ENCODE results near the gene FETUB.

The FETUB gene

GRCh38 chr3:186640929-186641328 is 730 bp downstream of the FETUB start:
- H3K4me3 Mint-ChIP-seq, result no peak overlapping the region
- H3K36me3 Mint-ChIP-seq, result no peaks in the 10 kb centered on the region
- DNase-seq (ENCODE audit: low spot score in 2 of 2) (no peak), ATAC-seq (no peak)
- peaks cover 41% of the 10 kb centered on the region for H3K4me1 Mint-ChIP-seq
- no peaks in the 10 kb centered on the region for H3K9me3 Mint-ChIP-seq
- no peak overlapping the region for H3K27ac Mint-ChIP-seq

- H3K9me3 Mint-ChIP-seq, result no peaks in the 10 kb centered on the region
- H3K27ac Mint-ChIP-seq, result no peak overlapping the region
- DNase-seq (ENCODE audit: low spot score in 2 of 2) (no peak), ATAC-seq (peak; percentile 61)
- peaks cover 41% of the 10 kb centered on the region for H3K4me1 Mint-ChIP-seq
- H3K4me3 Mint-ChIP-seq, result no peak overlapping the region
- H3K36me3 Mint-ChIP-seq, result no peaks in the 10 kb centered on the region
These were observed 1.8 kb downstream of the FETUB start for GRCh38 chr3:186642014-186642413.

GRCh38 chr3:186643493-186643892 is 3.3 kb downstream of the FETUB start:
- peak overlapping the region; percentile 15 for H3K27ac Mint-ChIP-seq
- no peaks in the 10 kb centered on the region for H3K9me3 Mint-ChIP-seq
- no peaks in the 10 kb centered on the region for H3K36me3 Mint-ChIP-seq
- no peak for DNase-seq (ENCODE audit: low spot score in 2 of 2)
- no peak overlapping the region for H3K4me3 Mint-ChIP-seq
- peaks cover 41% of the 10 kb centered on the region for H3K4me1 Mint-ChIP-seq
- ATAC-seq, result peak; percentile 97

GRCh38 chr3:186644683-186645082 is 4.5 kb downstream of the FETUB start:
- DNase-seq (ENCODE audit: low spot score in 2 of 2) (no peak), ATAC-seq (no peak)
- peak overlapping the region; percentile 38 for H3K27ac Mint-ChIP-seq
- no peak overlapping the region for H3K4me3 Mint-ChIP-seq
- H3K9me3 Mint-ChIP-seq, result no peaks in the 10 kb centered on the region
- no peaks in the 10 kb centered on the region for H3K36me3 Mint-ChIP-seq
- peaks cover 41% of the 10 kb centered on the region for H3K4me1 Mint-ChIP-seq

GRCh38 chr3:186646106-186646505 is 5.9 kb downstream of the FETUB start:
- Mint-ChIP-seq H3K9me3 (no peaks in the 10 kb centered on the region), H3K4me3 (no peak overlapping the region), H3K27ac (no peak overlapping the region), H3K36me3 (no peaks in the 10 kb centered on the region), H3K4me1 (peaks cover 32% of the 10 kb centered on the region)
- DNase-seq (ENCODE audit: low spot score in 2 of 2) (no peak), ATAC-seq (no peak)

- Mint-ChIP-seq H3K4me1 (peaks cover 25% of the 10 kb centered on the region), H3K4me3 (no peak overlapping the region), H3K27ac (no peak overlapping the region), H3K9me3 (no peaks in the 10 kb centered on the region), H3K36me3 (no peaks in the 10 kb centered on the region)
- DNase-seq (ENCODE audit: low spot score in 2 of 2), result no peak
- no peak for ATAC-seq
These were observed 6.6 kb downstream of the FETUB start for GRCh38 chr3:186646841-186647240.

GRCh38 chr3:186648851-186649250 is 8.7 kb downstream of the FETUB start:
- no peak for ATAC-seq
- Mint-ChIP-seq H3K9me3 (no peaks in the 10 kb centered on the region), H3K36me3 (no peaks in the 10 kb centered on the region), H3K27ac (no peak overlapping the region), H3K4me3 (no peak overlapping the region), H3K4me1 (peaks cover 9% of the 10 kb centered on the region)
- DNase-seq (ENCODE audit: low spot score in 2 of 2), result no peak

GRCh38 chr3:186651678-186652215 is 11.5 kb downstream of the FETUB start:
- H3K36me3 Mint-ChIP-seq, result no peaks in the 10 kb centered on the region
- no peaks in the 10 kb centered on the region for H3K4me1 Mint-ChIP-seq
- no peak overlapping the region for H3K4me3 Mint-ChIP-seq
- H3K9me3 Mint-ChIP-seq, result no peaks in the 10 kb centered on the region
- H3K27ac Mint-ChIP-seq, result no peak overlapping the region
- no peak for DNase-seq (ENCODE audit: low spot score in 2 of 2)
- no peak for ATAC-seq

GRCh38 chr3:186653080-186653707 is 13.0 kb downstream of the FETUB start:
- H3K4me3 Mint-ChIP-seq, result no peak overlapping the region
- no peaks in the 10 kb centered on the region for H3K36me3 Mint-ChIP-seq
- no peak overlapping the region for H3K27ac Mint-ChIP-seq
- no peaks in the 10 kb centered on the region for H3K4me1 Mint-ChIP-seq
- ATAC-seq, result no peak
- no peaks in the 10 kb centered on the region for H3K9me3 Mint-ChIP-seq
- DNase-seq (ENCODE audit: low spot score in 2 of 2), result no peak

GRCh38 chr3:186653984-186654383 is 13.8 kb downstream of the FETUB start:
- H3K9me3 Mint-ChIP-seq, result no peaks in the 10 kb centered on the region
- H3K4me3 Mint-ChIP-seq, result no peak overlapping the region
- H3K4me1 Mint-ChIP-seq, result peaks cover 4% of the 10 kb centered on the region
- no peak overlapping the region for H3K27ac Mint-ChIP-seq
- ATAC-seq (no peak), DNase-seq (ENCODE audit: low spot score in 2 of 2) (no peak)
- no peaks in the 10 kb centered on the region for H3K36me3 Mint-ChIP-seq

- no peaks in the 10 kb centered on the region for H3K36me3 Mint-ChIP-seq
- no peak overlapping the region for H3K27ac Mint-ChIP-seq
- peaks cover 13% of the 10 kb centered on the region for H3K4me1 Mint-ChIP-seq
- H3K4me3 Mint-ChIP-seq, result no peak overlapping the region
- no peaks in the 10 kb centered on the region for H3K9me3 Mint-ChIP-seq
- DNase-seq (ENCODE audit: low spot score in 2 of 2), result no peak
- no peak for ATAC-seq
These were observed 23.3 kb downstream of the FETUB start for GRCh38 chr3:186663361-186664118.

- Mint-ChIP-seq H3K27ac (no peak overlapping the region), H3K9me3 (no peaks in the 10 kb centered on the region), H3K4me1 (peaks cover 9% of the 10 kb centered on the region), H3K4me3 (no peak overlapping the region), H3K36me3 (no peaks in the 10 kb centered on the region)
- ATAC-seq (no peak), DNase-seq (ENCODE audit: low spot score in 2 of 2) (no peak)
These were observed 23.9 kb downstream of the FETUB start for GRCh38 chr3:186664119-186664495.

- Mint-ChIP-seq H3K27ac (no peak overlapping the region), H3K36me3 (no peaks in the 10 kb centered on the region), H3K4me3 (no peak overlapping the region), H3K4me1 (peaks cover 10% of the 10 kb centered on the region), H3K9me3 (no peaks in the 10 kb centered on the region)
- ATAC-seq (no peak), DNase-seq (ENCODE audit: low spot score in 2 of 2) (no peak)
These were observed 24.3 kb downstream of the FETUB start for GRCh38 chr3:186664506-186664905.

GRCh38 chr3:186665625-186666188 is 25.5 kb downstream of the FETUB start, which contains the start of gene HRG:
Gene HRG, plus strand, starts transcription at chr3:186666014. Its CDS starts 18 bp downstream, at chr3:186666032.
- no peaks in the 10 kb centered on the region for H3K9me3 Mint-ChIP-seq
- no peak within 1 kb of the TSS for H3K4me3 Mint-ChIP-seq
- H3K27ac Mint-ChIP-seq, result no peak within 1 kb of the TSS
- peaks cover 13% of the 10 kb centered on the region for H3K4me1 Mint-ChIP-seq
- ATAC-seq, result no peak
- H3K36me3 Mint-ChIP-seq, result no peaks in the 10 kb centered on the region
- DNase-seq (ENCODE audit: low spot score in 2 of 2), result no peak

- Mint-ChIP-seq H3K4me1 (peaks cover 13% of the 10 kb centered on the region), H3K36me3 (no peaks in the 10 kb centered on the region), H3K4me3 (no peak overlapping the region), H3K9me3 (no peaks in the 10 kb centered on the region), H3K27ac (no peak overlapping the region)
- ATAC-seq (peak; percentile 43), DNase-seq (ENCODE audit: low spot score in 2 of 2) (no peak)
These were observed 28.2 kb downstream of the FETUB start for GRCh38 chr3:186668426-186668825.
